Endodermal cell (in vitro differentiated cells): ENCODE results near the gene ANKRD22. TPM values are rescaled to one million over a fixed set of nuclear protein-coding genes. Genes with fewer than 3 reads are reported as not detected.

Experiments
- DNase-seq: peaks from one replicate; pipeline ENCODE4 v3.0.0-alpha.2; 2017
- H3K27ac ChIP-seq: 2 replicates; pipeline ENCODE4 v1.5.1; 2013; ENCODE audit warnings: mild to moderate bottlenecking, low read depth, low read length, moderate library complexity
- H3K27me3 ChIP-seq: 2 replicates; pipeline ENCODE4 v1.6.1; 2013; ENCODE audit warnings: mild to moderate bottlenecking, low read length, moderate library complexity; ENCODE audit not compliant: insufficient read depth, control insufficient read depth, poor library complexity, severe bottlenecking
- H3K36me3 ChIP-seq: 2 replicates; pipeline ENCODE4 v1.7.0; 2013; ENCODE audit warnings: mild to moderate bottlenecking, low read length, moderate library complexity; ENCODE audit not compliant: control insufficient read depth, insufficient read depth
- H3K4me1 ChIP-seq: one replicate; pipeline ENCODE4 v1.7.0; 2013; ENCODE audit warnings: low read length; ENCODE audit not compliant: control insufficient read depth, insufficient read depth
- H3K4me3 ChIP-seq: 2 replicates; pipeline ENCODE4 v1.5.1; 2013; ENCODE audit warnings: mild to moderate bottlenecking, low read length, moderate library complexity
- H3K9ac ChIP-seq: 2 replicates; pipeline ENCODE4 v1.6.1; 2013; ENCODE audit warnings: mild to moderate bottlenecking, low read length, moderate library complexity; ENCODE audit not compliant: poor library complexity, severe bottlenecking; ENCODE audit errors: extremely low read depth
- H3K9me3 ChIP-seq: 2 replicates; pipeline ENCODE4 v1.6.1; 2013; ENCODE audit warnings: mild to moderate bottlenecking, low read length, moderate library complexity; ENCODE audit not compliant: control insufficient read depth
- H3K27ac Mint-ChIP-seq: 2 replicates; pipeline ENCODE4 v1.8.0; 2020; ENCODE audit warnings: mixed read lengths
- H3K27me3 Mint-ChIP-seq: 2 replicates; pipeline ENCODE4 v1.8.0; 2021; ENCODE audit warnings: mild to moderate bottlenecking, mixed read lengths; ENCODE audit not compliant: insufficient read depth
- H3K36me3 Mint-ChIP-seq: 2 replicates; pipeline ENCODE4 v1.8.0; 2020; ENCODE audit warnings: low read depth, mixed read lengths
- H3K4me1 Mint-ChIP-seq: 2 replicates; pipeline ENCODE4 v1.8.0; 2020; ENCODE audit warnings: mixed read lengths
- H3K4me3 Mint-ChIP-seq: 2 replicates; pipeline ENCODE4 v1.8.0; 2020; ENCODE audit warnings: mild to moderate bottlenecking, moderate library complexity, mixed read lengths
- H3K9me3 Mint-ChIP-seq: 2 replicates; pipeline ENCODE4 v1.8.0; 2020; ENCODE audit warnings: mild to moderate bottlenecking, mixed read lengths
- WGBS, 2 experiments: methylation state at CpG; one replicate each; pipeline versions ENCODE4 v1.1.5 to v1.1.7; 2013; ENCODE audit warnings: missing lambda C conversion rate in 2 of 2, mixed read lengths in 1 of 2; ENCODE audit not compliant: insufficient coverage in 1 of 2, insufficient read length in 1 of 2; 5-methylcytosine and 5-hydroxymethylcytosine counted together
- total RNA-seq, 2 donors: library from RNA; stranded (reverse); fragmentation: NEBNext Ultra II Directional in 1 of 2; extraction: Animal tissue kit (Norgen Biotek cat#: 25700) in 1 of 2; gene quantifications; 2 replicates in 1 of 2; 3 replicates in 1 of 2; pipeline ENCODE4 v1.2.1, GENCODE V29; 2021
- TF ChIP-seq, protein P1 (sequence below): fragments of 200-600 bp; sonication (generic); conservative IDR thresholded peaks from 2 replicates; pipeline ENCODE4 v1.5.0; 2021; ENCODE audit warnings: antibody characterized with exemption, mild to moderate bottlenecking

ANKRD22 gene
- total RNA-seq, 2 donors from 2014 or later, result not detected

GRCh38 chr10:88865281-88865876 is 13.7 kb upstream of the ANKRD22 start:
- peaks cover 27% of the 10 kb centered on the region for H3K27me3 ChIP-seq
- 89 to 96% methylated on average over 4 of the region's 4 CpGs for WGBS, 2 experiments
- H3K4me1 Mint-ChIP-seq, result no peaks in the 10 kb centered on the region
- no peaks in the 10 kb centered on the region for H3K36me3 Mint-ChIP-seq
- TF ChIP-seq, protein P1, sequence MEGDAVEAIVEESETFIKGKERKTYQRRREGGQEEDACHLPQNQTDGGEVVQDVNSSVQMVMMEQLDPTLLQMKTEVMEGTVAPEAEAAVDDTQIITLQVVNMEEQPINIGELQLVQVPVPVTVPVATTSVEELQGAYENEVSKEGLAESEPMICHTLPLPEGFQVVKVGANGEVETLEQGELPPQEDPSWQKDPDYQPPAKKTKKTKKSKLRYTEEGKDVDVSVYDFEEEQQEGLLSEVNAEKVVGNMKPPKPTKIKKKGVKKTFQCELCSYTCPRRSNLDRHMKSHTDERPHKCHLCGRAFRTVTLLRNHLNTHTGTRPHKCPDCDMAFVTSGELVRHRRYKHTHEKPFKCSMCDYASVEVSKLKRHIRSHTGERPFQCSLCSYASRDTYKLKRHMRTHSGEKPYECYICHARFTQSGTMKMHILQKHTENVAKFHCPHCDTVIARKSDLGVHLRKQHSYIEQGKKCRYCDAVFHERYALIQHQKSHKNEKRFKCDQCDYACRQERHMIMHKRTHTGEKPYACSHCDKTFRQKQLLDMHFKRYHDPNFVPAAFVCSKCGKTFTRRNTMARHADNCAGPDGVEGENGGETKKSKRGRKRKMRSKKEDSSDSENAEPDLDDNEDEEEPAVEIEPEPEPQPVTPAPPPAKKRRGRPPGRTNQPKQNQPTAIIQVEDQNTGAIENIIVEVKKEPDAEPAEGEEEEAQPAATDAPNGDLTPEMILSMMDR, result peak; percentile 43
- H3K27me3 Mint-ChIP-seq, result peaks cover 17% of the 10 kb centered on the region
- no peak overlapping the region for H3K27ac Mint-ChIP-seq
- H3K4me3 Mint-ChIP-seq, result no peak overlapping the region
- no peaks in the 10 kb centered on the region for H3K4me1 ChIP-seq
- H3K9me3 ChIP-seq, result no peaks in the 10 kb centered on the region
- no peak overlapping the region for H3K4me3 ChIP-seq
- no peak overlapping the region for H3K27ac ChIP-seq
- no peak overlapping the region for H3K9ac ChIP-seq
- no peaks in the 10 kb centered on the region for H3K36me3 ChIP-seq
- DNase-seq, result no peak
- H3K9me3 Mint-ChIP-seq, result no peaks in the 10 kb centered on the region

- Histone ChIP-seq H3K36me3 (no peaks in the 10 kb centered on the region), H3K9ac (no peak overlapping the region), H3K4me1 (no peaks in the 10 kb centered on the region), H3K9me3 (no peaks in the 10 kb centered on the region), H3K4me3 (no peak overlapping the region), H3K27me3 (peaks cover 33% of the 10 kb centered on the region), H3K27ac (no peak overlapping the region)
- TF ChIP-seq, protein P1, result no peak
- DNase-seq, result no peak
- Mint-ChIP-seq H3K4me1 (no peaks in the 10 kb centered on the region), H3K36me3 (no peaks in the 10 kb centered on the region), H3K27ac (no peak overlapping the region), H3K4me3 (no peak overlapping the region), H3K27me3 (peaks cover 17% of the 10 kb centered on the region), H3K9me3 (no peaks in the 10 kb centered on the region)
- no CpG with 5 or more reads among the region's 1 CpG for WGBS, 2 experiments
Observed at GRCh38 chr10:88861036-88861435, 9.4 kb upstream of the ANKRD22 start.

- Mint-ChIP-seq H3K27me3 (peaks cover 16% of the 10 kb centered on the region), H3K9me3 (no peaks in the 10 kb centered on the region), H3K4me3 (no peak overlapping the region), H3K27ac (no peak overlapping the region), H3K36me3 (no peaks in the 10 kb centered on the region), H3K4me1 (peaks cover 4% of the 10 kb centered on the region)
- DNase-seq, result no peak
- 82 to 92% methylated on average over 1 to 2 of the region's 2 CpGs for WGBS, 2 experiments
- Histone ChIP-seq H3K9ac (no peak overlapping the region), H3K27me3 (peaks cover 29% of the 10 kb centered on the region), H3K9me3 (no peaks in the 10 kb centered on the region), H3K27ac (no peak overlapping the region), H3K4me1 (no peaks in the 10 kb centered on the region), H3K4me3 (no peak overlapping the region), H3K36me3 (no peaks in the 10 kb centered on the region)
- TF ChIP-seq, protein P1, result no peak
Observed at GRCh38 chr10:88858491-88858890, 6.8 kb upstream of the ANKRD22 start.
